GM18502 (cell line): ENCODE measurements around the gene PLEKHB2.
"Not testable (repeated sequence)": the region's sequence is repeated elsewhere in the genome, so short reads cannot be mapped to it uniquely, and the experiment has no call there.

ENCODE experiments used
- ATAC-seq: cut with Tn5 transposase; IDR thresholded peaks from one replicate; pipeline ENCODE4 v1.9.1; 2021; ENCODE audit warnings: mild to moderate bottlenecking; ENCODE audit not compliant: unreplicated experiment, poor library complexity

Gene PLEKHB2

GRCh38 chr2:131132729-131133128 lies 27.6 kb downstream of the PLEKHB2 start:
- no peak for ATAC-seq

DNA sequence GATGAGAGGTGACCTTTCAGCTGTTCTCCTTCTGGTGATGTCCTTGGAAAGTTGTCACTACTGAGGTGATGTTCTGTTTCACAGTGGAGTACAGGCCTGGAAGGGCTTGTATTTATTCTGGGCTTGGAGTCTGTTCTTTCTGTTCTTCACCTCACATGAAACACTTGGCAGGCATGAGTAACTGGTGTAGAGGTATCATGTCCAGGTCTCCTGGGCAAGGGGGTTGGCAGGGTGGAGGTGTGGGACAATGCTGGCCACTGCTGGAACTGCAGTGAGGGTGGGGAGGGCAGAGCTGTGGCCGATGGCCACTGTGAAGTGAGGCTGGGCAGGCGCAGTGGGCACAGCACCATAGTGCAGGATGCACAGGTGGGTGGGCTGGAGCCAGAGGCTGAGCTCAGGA lies 35.4 kb downstream of the PLEKHB2 start:
- ATAC-seq = no peak

DNA sequence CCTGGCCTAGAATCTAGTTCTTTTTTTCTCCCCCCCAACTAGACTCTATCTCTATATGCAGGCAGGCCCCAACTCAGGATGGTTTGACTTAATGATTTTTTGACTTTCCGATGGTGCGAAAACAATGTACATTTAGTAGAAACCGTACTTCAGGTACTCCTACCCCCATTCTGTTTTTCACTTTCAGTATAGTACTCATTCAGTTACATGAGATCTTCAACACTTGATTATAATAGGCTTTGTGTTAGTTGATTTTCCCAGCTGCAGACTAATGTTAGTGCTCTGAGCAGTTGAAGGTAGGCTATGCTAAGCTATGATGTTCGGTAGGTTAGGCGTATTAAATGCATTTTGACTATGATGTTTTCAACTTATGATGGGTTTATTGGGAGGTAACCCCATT lies 37.7 kb downstream of the PLEKHB2 start:
- no peak for ATAC-seq

- ATAC-seq = no peak
These were observed 38.7 kb downstream of the PLEKHB2 start for GRCh38 chr2:131143803-131144202.

DNA sequence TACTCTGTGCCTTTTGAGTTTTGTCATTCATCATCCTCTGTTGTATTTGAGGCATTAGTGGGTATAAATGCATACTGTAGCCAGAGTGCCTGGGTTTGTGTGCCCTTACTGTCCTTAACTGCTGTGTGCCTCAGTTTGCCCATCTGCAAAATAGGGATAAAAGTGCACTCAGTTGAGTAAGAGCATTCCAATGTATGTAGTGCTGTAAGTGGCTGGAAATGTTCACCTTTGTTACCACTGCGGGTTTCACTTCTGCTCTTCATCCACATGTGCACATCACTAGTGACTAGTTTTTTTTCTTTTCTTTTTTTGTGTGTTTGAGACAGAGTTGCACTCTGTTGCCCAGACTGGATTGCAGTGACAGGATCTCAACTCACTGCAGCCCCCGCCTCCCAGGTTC lies 39.9 kb downstream of the PLEKHB2 start:
- peak; percentile 88 for ATAC-seq

- no peak for ATAC-seq
These were observed 41.1 kb downstream of the PLEKHB2 start for GRCh38 chr2:131146231-131146630.

DNA sequence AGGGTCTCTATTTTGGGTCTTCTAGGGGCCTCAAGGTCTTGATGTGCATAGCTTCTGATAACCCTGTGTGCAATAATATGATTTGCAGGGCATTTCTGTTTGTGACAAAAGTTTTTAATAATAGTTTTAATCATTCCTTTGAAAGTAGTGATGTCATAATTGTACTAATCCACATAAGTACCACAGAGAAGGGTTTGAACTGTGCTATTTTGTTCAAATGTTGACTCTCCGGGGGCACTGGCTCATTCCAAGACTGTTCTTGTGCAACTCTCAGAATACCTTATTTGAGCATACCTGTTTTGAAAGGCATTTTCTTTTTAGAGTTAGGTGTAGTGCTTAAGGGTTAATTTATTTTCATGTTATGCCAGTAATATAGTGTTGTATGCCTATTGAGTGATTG lies 41.6 kb downstream of the PLEKHB2 start:
- ATAC-seq = no peak

DNA sequence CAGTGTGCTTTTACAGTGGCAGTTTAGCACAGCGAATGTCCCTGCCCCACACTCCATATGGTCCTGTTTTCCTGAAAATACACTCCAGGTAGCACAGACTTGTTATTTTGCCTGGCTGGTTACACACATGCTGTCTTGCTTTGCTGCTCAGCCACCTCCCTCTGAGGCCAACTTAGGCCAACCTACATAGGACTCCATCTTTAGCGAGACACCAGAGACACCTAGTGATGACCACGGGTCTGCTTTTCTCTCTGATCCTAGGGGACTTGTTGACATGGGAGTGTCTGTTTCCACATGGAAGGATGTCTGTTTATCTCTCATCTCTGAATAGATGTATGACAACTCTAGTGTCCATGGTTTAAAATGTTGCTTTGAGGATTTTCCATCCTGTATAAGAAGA lies 43.3 kb downstream of the PLEKHB2 start:
- ATAC-seq = no peak

- not testable (repeated sequence) for ATAC-seq
These were observed 45.0 kb downstream of the PLEKHB2 start for GRCh38 chr2:131150109-131150508.

GRCh38 chr2:131151398-131151797 lies 46.3 kb downstream of the PLEKHB2 start:
- no peak for ATAC-seq

- ATAC-seq = no peak
These were observed 46.9 kb downstream of the PLEKHB2 start for GRCh38 chr2:131152074-131152473.

DNA sequence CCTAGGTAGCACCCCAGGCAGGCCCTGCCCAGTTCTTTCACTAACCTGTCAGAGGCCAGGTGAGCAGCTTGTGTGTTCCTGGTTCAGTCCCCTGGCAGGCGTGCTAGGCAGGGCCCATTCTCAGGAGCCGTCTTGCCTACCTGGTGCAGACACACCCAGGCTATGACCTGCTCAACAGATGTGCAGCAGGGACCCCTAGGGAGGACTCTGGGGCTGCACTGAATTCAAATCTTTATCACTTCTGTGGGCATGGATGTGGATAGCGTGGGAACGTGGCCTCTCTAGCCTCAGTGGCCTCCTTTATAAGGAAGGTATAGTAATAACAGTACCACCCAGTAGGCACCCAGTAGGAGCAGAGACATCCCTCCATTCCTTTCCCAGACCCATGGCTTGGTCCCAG lies 48.4 kb downstream of the PLEKHB2 start:
- peak; percentile 6 for ATAC-seq

DNA sequence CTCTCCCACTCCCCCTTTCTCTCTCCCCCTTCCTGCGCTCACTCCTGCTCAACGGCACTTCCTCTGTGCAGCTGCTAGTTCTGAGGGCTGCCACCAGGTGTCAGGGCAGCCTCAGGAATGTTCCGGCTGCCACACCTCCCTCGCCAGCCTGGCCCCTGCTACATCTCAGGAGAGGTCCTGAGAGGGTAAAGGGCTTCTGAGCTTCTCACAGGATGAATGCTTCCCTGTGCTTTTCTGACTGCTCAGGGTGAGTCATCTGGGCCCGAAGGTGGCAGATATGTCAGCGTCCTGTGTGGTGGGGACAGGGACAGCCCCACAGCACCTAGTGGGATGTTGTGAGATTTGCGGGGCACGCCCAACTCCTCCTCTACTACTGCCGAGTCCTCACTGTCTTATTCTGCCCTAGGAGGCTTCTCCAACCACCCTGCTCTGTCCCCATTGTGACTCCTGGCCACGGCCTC lies 49.0 kb downstream of the PLEKHB2 start:
- peak; percentile 93 for ATAC-seq

- ATAC-seq = no peak
These were observed 49.5 kb downstream of the PLEKHB2 start for GRCh38 chr2:131154647-131155046.

- no peak for ATAC-seq
These were observed 50.2 kb downstream of the PLEKHB2 start for GRCh38 chr2:131155208-131155855.

- ATAC-seq = peak; percentile 32
These were observed 51.5 kb downstream of the PLEKHB2 start for GRCh38 chr2:131156452-131157149.

DNA sequence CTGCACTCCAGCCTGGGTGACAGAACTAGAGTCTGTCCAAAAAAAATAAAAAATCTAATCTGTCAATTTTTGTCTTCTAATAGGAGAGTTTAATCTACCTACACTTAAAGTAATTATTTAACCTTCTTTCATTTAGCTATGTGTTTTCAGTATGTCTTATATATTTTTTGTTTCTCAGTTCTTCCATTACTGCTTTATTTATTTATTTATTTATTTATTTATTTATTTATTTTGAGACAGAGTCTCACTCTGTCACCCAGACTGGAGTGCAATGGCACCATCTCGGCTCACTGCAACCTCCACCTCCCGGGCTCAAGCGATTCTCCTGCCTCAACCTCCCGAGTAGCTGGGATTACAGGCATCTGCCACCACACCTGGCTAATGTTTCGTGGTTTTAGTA lies 60.4 kb downstream of the PLEKHB2 start:
- not testable (repeated sequence) for ATAC-seq

DNA sequence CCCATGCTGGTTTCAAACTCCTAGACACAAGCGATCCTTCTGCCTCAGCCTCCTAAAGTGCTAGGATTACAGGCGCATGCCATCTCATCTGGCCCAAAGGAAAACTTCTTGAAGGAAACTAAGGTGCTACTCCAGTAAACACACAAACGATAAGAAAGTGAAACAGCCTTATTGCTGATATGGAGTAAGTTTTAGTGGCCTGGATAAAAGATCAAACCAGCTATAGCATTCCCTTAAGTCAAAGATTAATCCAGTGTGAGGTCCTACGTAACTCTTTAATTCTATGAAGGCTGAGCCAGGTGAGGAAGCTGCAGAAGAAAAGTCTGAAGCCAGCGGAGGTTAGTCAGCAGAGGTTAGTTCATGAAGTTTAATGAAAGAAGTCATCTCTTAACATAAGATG lies 63.4 kb downstream of the PLEKHB2 start:
- ATAC-seq = no peak

GRCh38 chr2:131178050-131178449 lies 72.9 kb downstream of the PLEKHB2 start:
- not testable (repeated sequence) for ATAC-seq

DNA sequence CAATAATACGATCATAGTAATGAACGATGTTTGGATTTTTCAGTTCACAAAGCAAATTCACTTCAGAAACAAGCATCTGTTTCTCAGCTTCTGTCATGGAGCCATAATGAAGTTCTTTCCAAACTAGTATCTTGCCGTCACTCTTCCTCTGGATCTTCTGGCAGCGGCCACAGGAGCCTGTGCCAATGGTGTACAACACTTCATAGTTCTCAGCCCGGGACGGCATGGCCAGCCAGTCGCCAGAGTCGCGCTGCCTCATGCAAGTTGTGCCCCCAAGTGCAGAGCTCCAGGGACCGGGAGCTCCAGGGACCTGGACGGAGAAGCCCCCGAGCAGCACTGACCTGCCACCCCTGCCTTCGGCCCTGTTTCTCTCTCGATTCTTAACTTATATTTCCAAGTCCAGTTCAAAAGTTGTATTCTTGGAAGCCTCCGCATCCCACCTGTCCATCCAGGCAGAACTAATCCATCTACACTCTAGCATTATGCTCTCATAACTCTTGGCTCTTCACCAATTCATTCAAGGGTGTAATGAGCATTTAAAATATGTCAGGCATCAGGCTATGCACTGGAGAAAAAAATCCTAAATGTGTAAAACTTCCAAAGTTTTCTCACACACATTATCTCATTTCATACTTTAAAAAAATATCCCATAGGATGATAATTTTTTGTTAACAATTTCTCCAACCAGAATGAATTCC lies 73.7 kb downstream of the PLEKHB2 start:
- not testable (repeated sequence) for ATAC-seq

DNA sequence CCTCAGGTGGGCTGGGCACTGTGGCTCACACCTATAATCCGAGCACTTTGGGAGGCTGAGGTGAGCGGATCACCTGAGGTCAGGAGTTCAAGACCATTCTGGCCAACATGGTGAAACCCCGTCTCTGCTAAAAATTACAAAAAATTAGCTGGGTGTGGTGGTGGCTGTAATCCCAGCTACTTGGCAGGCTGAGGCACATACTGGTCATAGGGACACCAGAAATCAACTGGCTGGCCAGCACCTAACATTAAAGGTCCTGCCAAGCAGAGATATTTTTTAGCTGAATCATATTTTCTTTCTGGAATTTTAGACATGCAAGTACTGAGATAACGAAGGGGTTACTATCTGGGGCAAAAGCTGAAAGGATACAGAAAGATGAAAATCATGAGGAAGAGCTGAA lies 76.3 kb downstream of the PLEKHB2 start:
- not testable (repeated sequence) for ATAC-seq
